Urinary bladder (tissue), 4 donors: ENCODE measurements around the gene EHD3. TPM values are rescaled to one million over a fixed set of nuclear protein-coding genes. Genes with fewer than 3 reads are reported as not detected.

ENCODE experiments used
- DNase-seq: peaks from one replicate; pipeline ENCODE4 v3.0.0-alpha.2; 2015; ENCODE audit errors: extremely low spot score
- H3K27ac ChIP-seq: one replicate; pipeline ENCODE4 v1.5.1; 2013; ENCODE audit warnings: low read depth, mild to moderate bottlenecking, moderate library complexity
- H3K36me3 ChIP-seq: one replicate; pipeline ENCODE4 v1.6.1; 2013; ENCODE audit warnings: mild to moderate bottlenecking, moderate library complexity; ENCODE audit not compliant: insufficient read depth
- H3K4me1 ChIP-seq: one replicate; pipeline ENCODE4 v1.6.1; 2013; ENCODE audit warnings: mild to moderate bottlenecking, moderate library complexity; ENCODE audit not compliant: insufficient read depth
- H3K4me3 ChIP-seq: one replicate; pipeline ENCODE4 v1.5.1; 2013; ENCODE audit warnings: low read depth, low read length
- WGBS: extraction: QIAGEN DNeasy Blood & Tissue Kit; methylation state at CpG from one replicate; pipeline ENCODE4 v1.1.7; 2013; 5-methylcytosine and 5-hydroxymethylcytosine counted together
- polyA plus RNA-seq: library from polyadenylated mRNA; stranded (reverse); fragments of 200-250 nt; gene quantifications from one replicate; pipeline ENCODE4 v1.2.3, GENCODE V29; 2013
- total RNA-seq: library from RNA; depleted of rRNA; stranded (reverse); fragments of >200 nt; gene quantifications from one replicate; pipeline ENCODE4 v1.2.3, GENCODE V29; 2014
- donor health status: healthy with polysubstance abuse.
- donor health status: healthy.

The EHD3 gene
- total and polyA plus RNA-seq, 2 donors, result 8.3 to 8.5 TPM

GRCh38 chr2:31260870-31261269 lies 26.9 kb downstream of the EHD3 start:
- Histone ChIP-seq H3K4me1 (no peaks in the 10 kb centered on the region), H3K27ac (no peak overlapping the region), H3K4me3 (no peak overlapping the region), H3K36me3 (no peaks in the 10 kb centered on the region)
- 88% methylated on average over 4 of the region's 4 CpGs for WGBS
- DNase-seq, result no peak

GRCh38 chr2:31263636-31264190 lies 29.8 kb downstream of the EHD3 start:
- no peak for DNase-seq
- H3K36me3 ChIP-seq, result no peaks in the 10 kb centered on the region
- H3K4me1 ChIP-seq, result no peaks in the 10 kb centered on the region
- no peak overlapping the region for H3K4me3 ChIP-seq
- 89% methylated on average over 3 of the region's 3 CpGs for WGBS
- no peak overlapping the region for H3K27ac ChIP-seq

DNA sequence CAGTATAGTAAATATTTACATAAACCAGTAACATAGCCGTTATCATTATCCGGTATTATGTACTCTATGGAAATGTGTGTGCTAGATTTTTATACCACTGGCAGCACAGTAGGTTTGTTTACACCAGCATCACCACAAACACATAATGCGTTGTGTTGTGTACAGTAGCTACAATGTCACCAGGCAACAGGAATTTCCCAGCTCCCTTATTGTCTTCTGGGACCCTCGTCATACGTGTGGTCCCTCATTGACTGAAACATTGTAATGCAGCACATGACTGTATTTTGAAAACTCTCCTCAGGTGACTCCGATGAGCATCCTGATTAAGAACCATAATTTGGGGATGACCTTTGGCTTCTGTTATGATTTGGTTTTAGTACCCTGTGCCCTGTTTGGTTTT lies 31.3 kb downstream of the EHD3 start:
- H3K27ac ChIP-seq, result no peak overlapping the region
- WGBS, result 89% methylated on average over 6 of the region's 6 CpGs

DNA sequence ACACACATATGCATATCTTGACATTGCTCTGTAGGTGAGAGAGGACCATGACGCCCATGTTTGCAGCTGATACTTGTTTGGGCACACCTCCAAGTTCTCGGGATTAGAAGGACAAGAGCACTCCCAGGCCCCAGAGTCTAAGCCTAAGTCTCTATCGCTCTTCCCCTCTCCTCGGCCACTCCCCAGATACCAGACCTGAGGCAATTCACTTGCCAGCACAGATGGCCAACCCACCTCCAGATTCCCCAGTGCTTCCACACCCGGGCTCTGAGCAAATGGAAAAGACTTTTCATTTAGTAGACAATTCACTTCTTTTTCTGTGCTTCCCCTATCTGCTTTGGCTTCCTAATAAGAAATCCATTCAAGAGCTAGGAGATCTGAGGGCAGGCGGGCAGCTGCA lies 32.9 kb downstream of the EHD3 start:
- no peaks in the 10 kb centered on the region for H3K36me3 ChIP-seq
- H3K4me1 ChIP-seq, result no peaks in the 10 kb centered on the region
- H3K27ac ChIP-seq, result no peak overlapping the region
- no peak overlapping the region for H3K4me3 ChIP-seq
- DNase-seq, result no peak
- WGBS, result 77% methylated on average over 6 of the region's 6 CpGs

More for the DNA sequence above, 31.3 kb downstream of the EHD3 start:
- H3K4me1 ChIP-seq, result no peaks in the 10 kb centered on the region
- DNase-seq, result no peak
- H3K4me3 ChIP-seq, result no peak overlapping the region
- no peaks in the 10 kb centered on the region for H3K36me3 ChIP-seq

DNA sequence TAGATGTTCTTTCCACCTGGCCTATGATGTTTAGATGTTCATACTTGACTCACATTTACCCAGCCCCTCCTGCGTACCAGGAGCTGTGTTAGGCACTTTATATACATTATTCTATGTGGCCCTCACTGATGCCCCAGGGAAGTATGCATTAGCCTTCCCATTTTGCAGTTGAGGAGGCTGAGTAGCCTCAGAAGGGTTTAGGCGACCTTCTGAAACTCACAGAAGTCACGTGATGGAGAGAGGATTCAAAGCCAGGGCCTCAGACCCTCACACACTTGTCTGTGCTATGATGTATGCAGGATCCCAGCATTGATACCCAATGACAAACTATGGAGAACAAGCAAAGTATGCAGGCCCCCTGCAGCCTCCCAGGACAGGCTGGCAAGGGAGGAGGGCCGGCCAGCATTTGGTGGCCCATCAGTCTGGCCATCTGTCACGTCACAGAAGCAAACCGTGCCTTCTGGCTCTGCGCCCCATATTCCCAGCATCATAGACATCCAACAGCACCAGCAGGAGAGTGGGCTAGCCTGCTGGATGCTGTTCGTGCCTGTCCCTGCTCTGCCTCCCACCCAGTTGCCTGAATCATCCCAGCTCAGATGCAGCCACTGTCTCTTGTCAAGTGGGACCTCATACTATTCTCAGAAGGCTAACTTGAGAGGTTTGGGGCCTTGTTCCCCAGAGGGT lies 33.6 kb downstream of the EHD3 start:
- Histone ChIP-seq H3K27ac (no peak overlapping the region), H3K4me3 (no peak overlapping the region)
- WGBS, result 91% methylated on average over 8 of the region's 8 CpGs

GRCh38 chr2:31268344-31268743 lies 34.4 kb downstream of the EHD3 start:
- WGBS, result 94% methylated on average over 2 of the region's 2 CpGs
- Histone ChIP-seq H3K27ac (no peak overlapping the region), H3K4me1 (no peaks in the 10 kb centered on the region), H3K4me3 (no peak overlapping the region), H3K36me3 (no peaks in the 10 kb centered on the region)
- DNase-seq, result no peak

More for the DNA sequence above, 33.6 kb downstream of the EHD3 start:
- Histone ChIP-seq H3K36me3 (no peaks in the 10 kb centered on the region), H3K4me1 (no peaks in the 10 kb centered on the region)
- no peak for DNase-seq

DNA sequence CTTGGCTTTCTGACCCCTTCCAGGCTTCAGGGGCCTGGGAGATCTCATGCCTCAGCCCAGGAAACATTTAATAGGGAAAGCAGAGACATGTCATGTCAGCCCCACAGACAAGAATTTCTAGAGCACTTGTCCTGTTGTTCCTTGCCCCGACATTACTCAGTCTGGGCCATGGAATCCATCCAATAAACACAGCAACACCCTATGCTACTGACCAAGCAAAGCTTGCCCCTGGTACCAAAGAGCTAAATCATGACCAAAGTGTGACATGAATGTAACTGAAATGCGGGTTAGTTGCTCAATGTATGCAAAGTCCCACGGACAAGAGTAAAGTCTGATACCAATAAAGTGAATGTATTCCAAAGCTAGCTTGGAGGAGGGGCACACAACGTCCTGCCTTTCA lies 35.1 kb downstream of the EHD3 start:
- H3K4me1 ChIP-seq, result no peaks in the 10 kb centered on the region
- no peaks in the 10 kb centered on the region for H3K36me3 ChIP-seq
- DNase-seq, result no peak
- WGBS, result 61% methylated on average over 4 of the region's 4 CpGs
- H3K27ac ChIP-seq, result no peak overlapping the region
- H3K4me3 ChIP-seq, result no peak overlapping the region

DNA sequence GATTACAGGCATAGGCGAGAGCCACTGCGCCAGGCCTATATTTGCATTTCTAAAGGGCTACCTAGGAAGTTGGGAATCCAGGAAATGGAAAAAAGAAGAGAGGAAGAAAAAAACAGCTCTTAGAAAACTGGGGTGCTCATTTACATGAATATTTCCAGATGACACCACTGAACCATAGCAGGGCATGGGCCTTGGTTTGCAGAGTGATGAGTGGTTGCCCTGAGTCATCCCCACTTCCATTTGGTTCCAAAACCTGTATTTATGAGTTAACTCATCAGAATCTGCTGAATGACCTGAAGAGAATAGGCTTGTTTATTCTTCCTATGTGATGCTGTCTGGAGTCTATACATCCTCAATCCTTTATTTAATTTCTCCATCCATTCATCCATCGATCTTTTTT lies 36.2 kb downstream of the EHD3 start:
- 95% methylated on average over 3 of the region's 3 CpGs for WGBS
- no peaks in the 10 kb centered on the region for H3K36me3 ChIP-seq
- DNase-seq, result no peak
- H3K27ac ChIP-seq, result no peak overlapping the region
- H3K4me3 ChIP-seq, result no peak overlapping the region
- no peaks in the 10 kb centered on the region for H3K4me1 ChIP-seq

DNA sequence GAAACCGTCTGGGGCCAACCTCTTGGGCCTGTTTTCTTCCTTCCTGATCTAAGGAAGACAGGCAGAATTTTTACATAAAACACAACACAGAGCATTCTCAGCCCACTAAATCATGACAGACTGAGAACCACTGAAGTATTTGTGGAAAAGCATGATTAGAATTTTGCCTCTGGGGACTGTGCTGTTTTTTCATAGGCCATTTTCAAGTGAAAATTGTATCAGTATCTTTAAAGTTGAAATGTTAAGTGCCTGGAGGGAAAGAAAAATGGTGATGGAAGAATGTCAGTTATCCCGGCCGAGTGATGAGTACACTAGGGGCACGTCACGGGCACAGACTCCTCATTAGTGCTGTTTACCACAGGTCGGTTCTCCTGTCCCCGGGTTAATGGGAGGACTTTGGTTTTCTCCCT lies 36.9 kb downstream of the EHD3 start:
- no peaks in the 10 kb centered on the region for H3K36me3 ChIP-seq
- WGBS, result 70% methylated on average over 7 of the region's 7 CpGs
- no peak for DNase-seq
- no peaks in the 10 kb centered on the region for H3K4me1 ChIP-seq
- H3K4me3 ChIP-seq, result no peak overlapping the region
- H3K27ac ChIP-seq, result no peak overlapping the region

GRCh38 chr2:31271851-31272267 lies 37.9 kb downstream of the EHD3 start:
- H3K36me3 ChIP-seq, result no peaks in the 10 kb centered on the region
- H3K27ac ChIP-seq, result no peak overlapping the region
- no peaks in the 10 kb centered on the region for H3K4me1 ChIP-seq
- H3K4me3 ChIP-seq, result no peak overlapping the region
- no peak for DNase-seq
- WGBS, result 80% methylated on average over 4 of the region's 4 CpGs

DNA sequence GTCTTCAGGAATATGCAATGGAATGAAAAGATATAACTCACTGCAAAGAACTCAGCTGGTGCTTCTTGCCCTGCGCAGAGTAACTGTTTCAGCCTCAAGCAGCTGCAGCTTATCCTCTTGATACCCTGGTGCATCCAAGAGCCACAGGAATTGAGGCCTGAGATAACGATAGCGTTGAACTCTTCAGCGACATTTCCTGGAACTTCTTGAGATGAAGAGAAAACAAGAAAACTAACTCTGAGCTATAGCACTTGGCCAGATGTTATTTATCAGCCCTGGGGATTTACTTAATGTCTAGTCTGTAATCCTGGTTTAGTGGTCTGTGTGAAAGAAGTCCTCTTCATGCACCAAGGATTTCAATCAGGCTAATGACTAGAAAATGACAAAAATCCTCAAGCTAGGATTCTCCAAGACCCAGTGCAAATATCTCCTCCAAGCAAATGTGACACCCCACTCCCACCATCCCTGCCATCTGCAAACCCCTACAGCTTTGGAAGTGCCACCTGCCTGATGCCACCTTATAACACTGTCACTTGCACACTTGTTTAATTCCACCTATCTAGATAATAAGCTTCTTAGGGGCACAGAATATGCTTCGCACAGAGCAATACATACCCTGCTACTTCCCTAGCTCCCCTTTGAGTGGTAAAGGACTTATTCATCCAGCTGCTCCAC lies 40.6 kb downstream of the EHD3 start:
- no peaks in the 10 kb centered on the region for H3K36me3 ChIP-seq
- peak; percentile 25 for DNase-seq
- WGBS, result 35% methylated on average over 5 of the region's 5 CpGs
- H3K4me3 ChIP-seq, result no peak overlapping the region
- H3K27ac ChIP-seq, result no peak overlapping the region
- H3K4me1 ChIP-seq, result no peaks in the 10 kb centered on the region

DNA sequence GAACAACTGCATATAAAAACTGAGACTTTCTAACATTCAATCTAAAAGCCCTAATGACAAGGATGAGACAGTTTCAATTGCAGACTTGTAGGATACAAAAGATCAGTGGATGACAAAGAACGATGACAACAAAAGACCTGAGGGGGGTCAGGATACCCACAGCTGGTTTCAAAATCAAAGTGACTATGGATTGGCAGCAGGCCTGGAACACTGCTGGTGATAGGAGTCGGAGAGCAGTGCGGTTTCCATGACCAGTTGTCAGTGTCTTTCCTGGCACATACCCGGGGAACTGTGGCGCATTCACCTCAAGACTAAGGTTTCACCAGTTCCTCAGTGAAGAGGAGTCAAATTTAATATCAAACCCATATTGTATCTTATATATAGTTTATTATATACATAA lies 42.0 kb downstream of the EHD3 start:
- no peaks in the 10 kb centered on the region for H3K36me3 ChIP-seq
- 84% methylated on average over 5 of the region's 5 CpGs for WGBS
- no peak for DNase-seq
- H3K27ac ChIP-seq, result no peak overlapping the region
- H3K4me3 ChIP-seq, result no peak overlapping the region
- H3K4me1 ChIP-seq, result no peaks in the 10 kb centered on the region

DNA sequence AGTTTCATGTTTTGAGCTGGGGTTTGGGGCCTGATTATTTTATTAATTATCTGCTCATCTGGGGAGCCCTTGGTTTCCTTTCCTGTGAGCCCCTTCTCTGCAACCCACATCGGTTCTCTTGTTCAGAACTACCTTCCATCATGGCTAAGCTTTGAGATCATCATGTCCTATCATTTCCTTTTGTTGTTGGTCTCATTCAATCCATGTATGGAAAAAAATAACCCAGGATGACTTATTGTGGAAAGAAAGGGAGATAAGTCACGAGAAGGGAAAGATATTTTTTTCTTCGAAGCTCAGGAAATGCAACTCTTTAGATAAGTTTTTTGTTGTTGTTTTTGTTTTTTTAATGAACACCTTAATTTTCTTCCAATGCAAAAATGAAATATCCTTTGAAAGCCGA lies 43.7 kb downstream of the EHD3 start:
- Histone ChIP-seq H3K4me3 (no peak overlapping the region), H3K4me1 (no peaks in the 10 kb centered on the region), H3K27ac (no peak overlapping the region), H3K36me3 (no peaks in the 10 kb centered on the region)
- DNase-seq, result no peak
- WGBS, result 63% methylated on average over 4 of the region's 4 CpGs

- no peak for DNase-seq
- Histone ChIP-seq H3K36me3 (no peaks in the 10 kb centered on the region), H3K27ac (no peak overlapping the region), H3K4me1 (no peaks in the 10 kb centered on the region), H3K4me3 (no peak overlapping the region)
- 85% methylated on average over 2 of the region's 2 CpGs for WGBS
These were observed 48.7 kb downstream of the EHD3 start for GRCh38 chr2:31282634-31283033.
